Endodermal cell (in vitro differentiated cells): Measurements from ENCODE around the gene CDH23. TPM values are rescaled to one million over a fixed set of nuclear protein-coding genes. Genes with fewer than 3 reads are reported as not detected.

ENCODE experiments used
- DNase-seq: peaks from one replicate; pipeline ENCODE4 v3.0.0-alpha.2; 2017
- H3K27ac ChIP-seq: 2 replicates; pipeline ENCODE4 v1.5.1; 2013; ENCODE audit warnings: mild to moderate bottlenecking, low read depth, low read length, moderate library complexity
- H3K27me3 ChIP-seq: 2 replicates; pipeline ENCODE4 v1.6.1; 2013; ENCODE audit warnings: mild to moderate bottlenecking, low read length, moderate library complexity; ENCODE audit not compliant: insufficient read depth, control insufficient read depth, poor library complexity, severe bottlenecking
- H3K36me3 ChIP-seq: 2 replicates; pipeline ENCODE4 v1.7.0; 2013; ENCODE audit warnings: mild to moderate bottlenecking, low read length, moderate library complexity; ENCODE audit not compliant: control insufficient read depth, insufficient read depth
- H3K4me1 ChIP-seq: one replicate; pipeline ENCODE4 v1.7.0; 2013; ENCODE audit warnings: low read length; ENCODE audit not compliant: control insufficient read depth, insufficient read depth
- H3K4me3 ChIP-seq: 2 replicates; pipeline ENCODE4 v1.5.1; 2013; ENCODE audit warnings: mild to moderate bottlenecking, low read length, moderate library complexity
- H3K9ac ChIP-seq: 2 replicates; pipeline ENCODE4 v1.6.1; 2013; ENCODE audit warnings: mild to moderate bottlenecking, low read length, moderate library complexity; ENCODE audit not compliant: poor library complexity, severe bottlenecking; ENCODE audit errors: extremely low read depth
- H3K9me3 ChIP-seq: 2 replicates; pipeline ENCODE4 v1.6.1; 2013; ENCODE audit warnings: mild to moderate bottlenecking, low read length, moderate library complexity; ENCODE audit not compliant: control insufficient read depth
- H3K27ac Mint-ChIP-seq: 2 replicates; pipeline ENCODE4 v1.8.0; 2020; ENCODE audit warnings: mixed read lengths
- H3K27me3 Mint-ChIP-seq: 2 replicates; pipeline ENCODE4 v1.8.0; 2021; ENCODE audit warnings: mild to moderate bottlenecking, mixed read lengths; ENCODE audit not compliant: insufficient read depth
- H3K36me3 Mint-ChIP-seq: 2 replicates; pipeline ENCODE4 v1.8.0; 2020; ENCODE audit warnings: low read depth, mixed read lengths
- H3K4me1 Mint-ChIP-seq: 2 replicates; pipeline ENCODE4 v1.8.0; 2020; ENCODE audit warnings: mixed read lengths
- H3K4me3 Mint-ChIP-seq: 2 replicates; pipeline ENCODE4 v1.8.0; 2020; ENCODE audit warnings: mild to moderate bottlenecking, moderate library complexity, mixed read lengths
- H3K9me3 Mint-ChIP-seq: 2 replicates; pipeline ENCODE4 v1.8.0; 2020; ENCODE audit warnings: mild to moderate bottlenecking, mixed read lengths
- WGBS, 2 experiments: methylation state at CpG; one replicate each; pipeline versions ENCODE4 v1.1.5 to v1.1.7; 2013; ENCODE audit warnings: missing lambda C conversion rate in 2 of 2, mixed read lengths in 1 of 2; ENCODE audit not compliant: insufficient coverage in 1 of 2, insufficient read length in 1 of 2; 5-methylcytosine and 5-hydroxymethylcytosine counted together
- total RNA-seq, 2 donors: library from RNA; stranded (reverse); fragmentation: NEBNext Ultra II Directional in 1 of 2; extraction: Animal tissue kit (Norgen Biotek cat#: 25700) in 1 of 2; gene quantifications; 2 replicates in 1 of 2; 3 replicates in 1 of 2; pipeline ENCODE4 v1.2.1, GENCODE V29; 2021
- TF ChIP-seq, protein P1 (sequence below): fragments of 200-600 bp; sonication (generic); conservative IDR thresholded peaks from 2 replicates; pipeline ENCODE4 v1.5.0; 2021; ENCODE audit warnings: antibody characterized with exemption, mild to moderate bottlenecking

The CDH23 gene
- total RNA-seq, 2 donors from 2014 or later = 2.1 to 4.2 TPM

DNA sequence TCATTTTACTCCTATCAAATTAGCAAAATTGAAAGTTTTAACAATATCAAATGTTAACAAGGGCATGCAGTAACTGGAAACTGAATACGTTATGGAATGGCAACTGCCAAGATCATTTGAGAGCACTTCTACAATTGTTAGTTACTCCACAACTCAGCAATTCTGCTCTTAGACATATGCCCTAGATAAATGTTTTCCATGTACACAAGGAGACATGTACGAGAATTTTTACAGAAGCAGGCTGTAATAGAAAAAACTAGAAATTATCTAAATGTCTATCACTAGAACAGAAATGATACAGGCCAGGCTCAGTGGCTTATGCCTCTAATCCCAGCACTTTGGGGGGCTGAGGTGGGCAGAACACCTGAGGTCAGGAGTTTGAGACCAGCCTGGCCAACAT, 447.4 kb downstream of the CDH23 start:
- TF ChIP-seq, protein P1, sequence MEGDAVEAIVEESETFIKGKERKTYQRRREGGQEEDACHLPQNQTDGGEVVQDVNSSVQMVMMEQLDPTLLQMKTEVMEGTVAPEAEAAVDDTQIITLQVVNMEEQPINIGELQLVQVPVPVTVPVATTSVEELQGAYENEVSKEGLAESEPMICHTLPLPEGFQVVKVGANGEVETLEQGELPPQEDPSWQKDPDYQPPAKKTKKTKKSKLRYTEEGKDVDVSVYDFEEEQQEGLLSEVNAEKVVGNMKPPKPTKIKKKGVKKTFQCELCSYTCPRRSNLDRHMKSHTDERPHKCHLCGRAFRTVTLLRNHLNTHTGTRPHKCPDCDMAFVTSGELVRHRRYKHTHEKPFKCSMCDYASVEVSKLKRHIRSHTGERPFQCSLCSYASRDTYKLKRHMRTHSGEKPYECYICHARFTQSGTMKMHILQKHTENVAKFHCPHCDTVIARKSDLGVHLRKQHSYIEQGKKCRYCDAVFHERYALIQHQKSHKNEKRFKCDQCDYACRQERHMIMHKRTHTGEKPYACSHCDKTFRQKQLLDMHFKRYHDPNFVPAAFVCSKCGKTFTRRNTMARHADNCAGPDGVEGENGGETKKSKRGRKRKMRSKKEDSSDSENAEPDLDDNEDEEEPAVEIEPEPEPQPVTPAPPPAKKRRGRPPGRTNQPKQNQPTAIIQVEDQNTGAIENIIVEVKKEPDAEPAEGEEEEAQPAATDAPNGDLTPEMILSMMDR = no peak
- peaks cover 34% of the 10 kb centered on the region for H3K4me1 Mint-ChIP-seq
- peaks cover 11% of the 10 kb centered on the region for H3K36me3 ChIP-seq
- H3K27ac ChIP-seq = no peak overlapping the region
- WGBS, 2 experiments = 96 to 100% methylated on average over 1 to 2 of the region's 2 CpGs
- H3K27me3 ChIP-seq = no peaks in the 10 kb centered on the region
- H3K4me3 Mint-ChIP-seq = no peak overlapping the region
- no peak overlapping the region for H3K9ac ChIP-seq
- H3K27ac Mint-ChIP-seq = no peak overlapping the region
- no peaks in the 10 kb centered on the region for H3K27me3 Mint-ChIP-seq
- peaks cover 16% of the 10 kb centered on the region for H3K36me3 Mint-ChIP-seq
- H3K9me3 Mint-ChIP-seq = no peaks in the 10 kb centered on the region
- DNase-seq = no peak
- peaks cover 7% of the 10 kb centered on the region for H3K4me1 ChIP-seq
- peaks cover 12% of the 10 kb centered on the region for H3K9me3 ChIP-seq
- no peak overlapping the region for H3K4me3 ChIP-seq

DNA sequence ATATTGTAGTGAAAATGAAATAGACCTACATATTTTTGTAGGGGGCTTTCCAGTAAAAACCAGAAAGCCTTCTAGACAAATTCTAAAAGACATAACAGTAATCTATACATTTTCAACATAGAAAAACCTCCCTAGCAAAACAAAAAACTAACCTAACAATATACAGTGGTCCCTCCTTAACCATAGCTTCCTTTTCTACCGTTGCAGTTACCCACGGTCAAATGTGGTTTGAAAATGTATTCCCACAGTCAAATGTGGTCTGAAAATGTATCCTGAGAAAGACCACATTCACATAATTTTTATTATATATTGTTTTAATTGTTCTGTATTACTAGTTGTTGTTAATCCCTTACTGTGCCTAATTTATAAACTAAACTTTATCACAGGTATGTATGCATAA, 448.0 kb downstream of the CDH23 start:
- DNase-seq = no peak
- Mint-ChIP-seq H3K36me3 (peaks cover 16% of the 10 kb centered on the region), H3K4me3 (no peak overlapping the region), H3K27ac (no peak overlapping the region), H3K9me3 (no peaks in the 10 kb centered on the region), H3K4me1 (peaks cover 38% of the 10 kb centered on the region), H3K27me3 (no peaks in the 10 kb centered on the region)
- Histone ChIP-seq H3K9ac (no peak overlapping the region), H3K9me3 (peaks cover 12% of the 10 kb centered on the region), H3K4me3 (no peak overlapping the region), H3K4me1 (peaks cover 7% of the 10 kb centered on the region), H3K27ac (no peak overlapping the region), H3K36me3 (peaks cover 11% of the 10 kb centered on the region), H3K27me3 (no peaks in the 10 kb centered on the region)
- 96% methylated on average over 2 of the region's 2 CpGs; no CpG with 5 or more reads in 1 of the 2 experiments for WGBS, 2 experiments
- TF ChIP-seq, protein P1 = no peak

GRCh38 chr10:71845410-71846405, 449.0 kb downstream of the CDH23 start:
- WGBS, 2 experiments = 93 to 95% methylated on average over 5 to 11 of the region's 11 CpGs
- no peak overlapping the region for H3K4me3 Mint-ChIP-seq
- Histone ChIP-seq H3K9me3 (peaks cover 12% of the 10 kb centered on the region), H3K4me1 (peaks cover 7% of the 10 kb centered on the region), H3K36me3 (peaks cover 11% of the 10 kb centered on the region), H3K4me3 (no peak overlapping the region), H3K9ac (no peak overlapping the region), H3K27me3 (no peaks in the 10 kb centered on the region), H3K27ac (no peak overlapping the region)
- DNase-seq = no peak
- H3K4me1 Mint-ChIP-seq = peaks cover 36% of the 10 kb centered on the region
- H3K9me3 Mint-ChIP-seq = no peaks in the 10 kb centered on the region
- H3K27ac Mint-ChIP-seq = no peak overlapping the region
- TF ChIP-seq, protein P1 = no peak
- H3K27me3 Mint-ChIP-seq = no peaks in the 10 kb centered on the region
- peaks cover 16% of the 10 kb centered on the region for H3K36me3 Mint-ChIP-seq
